Osteoblast (primary cell): ENCODE measurements around the gene GRIK4. TPM values are rescaled to one million over a fixed set of nuclear protein-coding genes. Genes with fewer than 3 reads are reported as not detected.

ENCODE experiments used
- DNase-seq: peaks from one replicate; pipeline ENCODE4 v3.0.0; 2011; ENCODE audit warnings: low spot score, mixed read lengths; ENCODE audit not compliant: insufficient read length; ENCODE audit errors: missing footprints
- H2AFZ ChIP-seq: 2 replicates; pipeline ENCODE4 v1.6.0; 2011; ENCODE audit warnings: mild to moderate bottlenecking, low read length
- H3K27ac ChIP-seq: 2 replicates; pipeline ENCODE4 v1.5.1; 2011; ENCODE audit warnings: mild to moderate bottlenecking, low read depth, low read length, moderate library complexity
- H3K27me3 ChIP-seq: 2 replicates; pipeline ENCODE4 v1.6.0; 2012; ENCODE audit warnings: mild to moderate bottlenecking, control low read depth, inconsistent platforms, low read length, moderate library complexity; ENCODE audit not compliant: insufficient read depth
- H3K36me3 ChIP-seq: 2 replicates; pipeline ENCODE4 v1.5.1; 2011; ENCODE audit warnings: mild to moderate bottlenecking, low read length, control low read depth, moderate library complexity; ENCODE audit not compliant: insufficient read depth
- H3K4me1 ChIP-seq: 2 replicates; pipeline ENCODE4 v1.5.1; 2011; ENCODE audit warnings: mild to moderate bottlenecking, low read length, control low read depth, moderate library complexity; ENCODE audit not compliant: insufficient read depth
- H3K4me2 ChIP-seq: 2 replicates; pipeline ENCODE4 v1.6.0; 2011; ENCODE audit warnings: mild to moderate bottlenecking, low read length; ENCODE audit not compliant: insufficient read depth
- H3K4me3 ChIP-seq: fragments of 200-600 bp; sonication (generic); 3 replicates; pipeline ENCODE4 v1.5.1; 2012; ENCODE audit warnings: mild to moderate bottlenecking, low read length, inconsistent platforms; ENCODE audit not compliant: insufficient read depth
- H3K79me2 ChIP-seq: 2 replicates; pipeline ENCODE4 v1.6.0; 2012; ENCODE audit warnings: mild to moderate bottlenecking, low read length, control low read depth, inconsistent platforms; ENCODE audit not compliant: insufficient read depth
- H3K9me3 ChIP-seq: 2 replicates; pipeline ENCODE4 v1.5.1; 2011; ENCODE audit warnings: low read depth, low read length, control low read depth
- H4K20me1 ChIP-seq: 2 replicates; pipeline ENCODE4 v1.6.0; 2012; ENCODE audit warnings: mild to moderate bottlenecking, low read length, control low read depth; ENCODE audit not compliant: insufficient read depth
- CTCF ChIP-seq: IDR thresholded peaks from 2 replicates; pipeline ENCODE4 v1.5.1; 2011; ENCODE audit warnings: mild to moderate bottlenecking, low read depth, low read length, moderate library complexity; ENCODE audit errors: extremely low read depth
- total RNA-seq: library from RNA; depleted of rRNA; stranded (reverse); fragments of >200 nt; gene quantifications from 2 replicates; pipeline ENCODE4 v1.2.3, GENCODE V29; 2012

Gene GRIK4
- total RNA-seq, 1 donor, result under 0.01 TPM

DNA sequence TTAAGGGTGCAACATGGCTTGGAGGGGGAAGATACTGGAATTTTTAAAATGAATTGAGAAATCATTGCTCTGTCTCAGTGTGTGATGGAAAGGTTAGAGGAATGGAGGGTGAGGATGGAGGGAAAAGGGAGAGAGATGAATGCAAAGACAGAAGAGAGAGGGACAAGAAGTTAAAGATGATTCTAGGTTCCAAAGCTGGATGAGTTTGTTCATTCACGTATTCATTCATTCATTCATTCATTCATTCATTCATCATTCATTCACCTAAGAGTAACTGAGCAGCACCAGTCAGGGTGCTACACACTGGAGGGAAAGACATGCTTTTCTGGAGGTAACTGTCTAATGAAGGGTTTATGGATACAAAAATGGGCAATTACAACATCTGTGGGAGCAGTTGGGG lies 209.2 kb downstream of the GRIK4 start:
- TF ChIP-seq CTCF, result no peak
- Histone ChIP-seq H4K20me1 (no peaks in the 10 kb centered on the region), H3K27ac (no peak overlapping the region), H3K4me2 (no peak overlapping the region), H3K4me1 (no peaks in the 10 kb centered on the region), H3K9me3 (no peaks in the 10 kb centered on the region), H3K4me3 (no peak overlapping the region), H2AFZ (no peak overlapping the region), H3K27me3 (peaks cover 16% of the 10 kb centered on the region), H3K79me2 (no peaks in the 10 kb centered on the region), H3K36me3 (no peaks in the 10 kb centered on the region)
- DNase-seq, result no peak

GRCh38 chr11:120722524-120722923 lies 211.0 kb downstream of the GRIK4 start:
- no peak overlapping the region for H3K4me3 ChIP-seq
- no peak overlapping the region for H2AFZ ChIP-seq
- no peaks in the 10 kb centered on the region for H4K20me1 ChIP-seq
- no peak overlapping the region for H3K4me2 ChIP-seq
- peaks cover 2% of the 10 kb centered on the region for H3K9me3 ChIP-seq
- no peaks in the 10 kb centered on the region for H3K36me3 ChIP-seq
- H3K27ac ChIP-seq, result no peak overlapping the region
- peaks cover 9% of the 10 kb centered on the region for H3K27me3 ChIP-seq
- no peak for TF ChIP-seq CTCF
- H3K79me2 ChIP-seq, result no peaks in the 10 kb centered on the region
- DNase-seq, result no peak
- H3K4me1 ChIP-seq, result no peaks in the 10 kb centered on the region

GRCh38 chr11:120723751-120724150 lies 212.2 kb downstream of the GRIK4 start:
- Histone ChIP-seq H3K4me3 (no peak overlapping the region), H3K79me2 (no peaks in the 10 kb centered on the region), H3K27me3 (peaks cover 9% of the 10 kb centered on the region), H3K36me3 (no peaks in the 10 kb centered on the region), H3K4me2 (no peak overlapping the region), H3K9me3 (peaks cover 2% of the 10 kb centered on the region), H4K20me1 (no peaks in the 10 kb centered on the region), H3K4me1 (no peaks in the 10 kb centered on the region), H3K27ac (no peak overlapping the region), H2AFZ (no peak overlapping the region)
- TF ChIP-seq CTCF, result no peak
- DNase-seq, result no peak

- Histone ChIP-seq H3K36me3 (no peaks in the 10 kb centered on the region), H3K79me2 (no peaks in the 10 kb centered on the region), H3K4me2 (no peak overlapping the region), H4K20me1 (no peaks in the 10 kb centered on the region), H2AFZ (no peak overlapping the region), H3K9me3 (peaks cover 2% of the 10 kb centered on the region), H3K27me3 (no peaks in the 10 kb centered on the region), H3K27ac (no peak overlapping the region), H3K4me3 (no peak overlapping the region), H3K4me1 (no peaks in the 10 kb centered on the region)
- no peak for TF ChIP-seq CTCF
- DNase-seq, result no peak
Measured at GRCh38 chr11:120727752-120728151, 216.2 kb downstream of the GRIK4 start.
